HepG2 (cell line): ENCODE data around the gene PRDM10. TPM values are rescaled to one million over a fixed set of nuclear protein-coding genes. Genes with fewer than 3 reads are reported as not detected.

Experiments used
- ATAC-seq: fragments of 200-7000 bp; cut with Tn5 transposase; 3 replicates; pipeline ENCODE4 v1.9.1; 2020; ENCODE audit warnings: mild to moderate bottlenecking, moderate library complexity
- BruUV-seq: library from RNA; stranded (reverse); fragments of 400-500 nt; replicated peaks from 2 replicates; lab custom pipeline; 2021; lab: Mats Ljungman, UMichigan
- CTCF ChIA-PET: fragments of 300-600 bp; formaldehyde crosslinking; extraction: SDS; loops from one replicate; lab custom pipeline; 2021; ENCODE audit warnings: low total read pairs, inconsistent platforms, low intra/inter-chr PET ratio; lab: Yijun Ruan, JAX
- POLR2A ChIA-PET: fragments of 350-600 bp; sonication (Branson Sonifier 250); formaldehyde crosslinking; loops from one replicate; lab custom pipeline; 2020; ENCODE audit warnings: antibody characterized with exemption, inconsistent platforms; lab: Yijun Ruan, JAX
- DNase-seq: peaks from one replicate; pipeline ENCODE4 v3.0.0-alpha.2; 2015; ENCODE audit warnings: low spot score
- FAIRE-seq: peaks from 3 replicates; lab custom pipeline; 2011; peaks lifted over from hg19 to GRCh38; lab: Jason Lieb, UNC
- H2AFZ ChIP-seq: one replicate; pipeline ENCODE4 v1.6.1; 2011; ENCODE audit warnings: low read length, inconsistent platforms
- H3K27ac ChIP-seq: fragments of 300-600 bp; 3 replicates; pipeline ENCODE4 v1.8.0; 2011; ENCODE audit warnings: mixed run types, mild to moderate bottlenecking, mixed read lengths, low read length, inconsistent platforms; ENCODE audit not compliant: insufficient read depth; ENCODE audit errors: extremely low read length
- H3K27me3 ChIP-seq, 2 experiments: fragments of 200-600 bp in 1 of 2; 2 replicates in 1 of 2; 3 replicates in 1 of 2; pipeline versions ENCODE4 v1.6.0 to v1.8.0; 2011; ENCODE audit warnings: low read length in 2 of 2, mild to moderate bottlenecking in 2 of 2, moderate library complexity in 2 of 2, inconsistent platforms in 1 of 2; ENCODE audit not compliant: insufficient read depth in 2 of 2, control insufficient read depth in 1 of 2
- H3K36me3 ChIP-seq, 2 experiments: fragments of 200-600 bp in 1 of 2; replicated peaks in 1 of 2; 2 replicates in 1 of 2; 3 replicates in 1 of 2; pipeline versions ENCODE4 v1.5.1 to v1.8.0; 2011; ENCODE audit warnings: low read length in 2 of 2, inconsistent platforms in 1 of 2; ENCODE audit not compliant: insufficient read depth in 2 of 2, control insufficient read depth in 1 of 2
- H3K4me1 ChIP-seq: 2 replicates; pipeline ENCODE4 v1.5.1; 2012; ENCODE audit warnings: low read length, inconsistent platforms; ENCODE audit not compliant: insufficient read depth
- H3K4me2 ChIP-seq: 2 replicates; pipeline ENCODE4 v1.6.0; 2011; ENCODE audit warnings: low read depth, low read length, inconsistent platforms
- H3K4me3 ChIP-seq, 3 experiments: fragments of 200-600 bp in 1 of 3; sonication (generic), shearing (Covaris generic) in 1 of 3; replicated peaks in 1 of 3; 2 replicates each; pipeline ENCODE4 v1.5.1; 2011 to 2016; ENCODE audit warnings: low read length in 3 of 3, inconsistent platforms in 2 of 3, low read depth in 2 of 3, mild to moderate bottlenecking in 2 of 3, control low read depth in 1 of 3, mixed read lengths in 1 of 3; ENCODE audit not compliant: insufficient read depth in 1 of 3
- H3K79me2 ChIP-seq: one replicate; pipeline ENCODE4 v1.6.1; 2011; ENCODE audit warnings: low read length, inconsistent platforms; ENCODE audit not compliant: insufficient read depth
- H3K9ac ChIP-seq: 2 replicates; pipeline ENCODE4 v1.6.0; 2011; ENCODE audit warnings: mild to moderate bottlenecking, low read depth, low read length, inconsistent platforms; ENCODE audit not compliant: insufficient read depth
- H3K9me3 ChIP-seq: 2 replicates; pipeline ENCODE4 v1.5.1; 2012; ENCODE audit warnings: mild to moderate bottlenecking, low read length
- H4K20me1 ChIP-seq: 2 replicates; pipeline ENCODE4 v1.6.0; 2011; ENCODE audit warnings: inconsistent platforms, mild to moderate bottlenecking, low read length, moderate library complexity; ENCODE audit not compliant: insufficient read depth
- ARNT2 ChIP-seq: sonication (generic); formaldehyde crosslinking; IDR thresholded peaks from 2 replicates; pipeline ENCODE4 v1.8.0; 2022; ENCODE audit warnings: mild to moderate bottlenecking, low read depth, missing genetic modification reagents, moderate library complexity
- DPF2 ChIP-seq: sonication (generic); formaldehyde crosslinking; IDR thresholded peaks from 2 replicates; pipeline ENCODE4 v1.4.0; 2020; ENCODE audit warnings: mild to moderate bottlenecking, low read depth, missing genetic modification reagents, borderline replicate concordance
- HDAC6 ChIP-seq: fragments of 200-600 bp; sonication (generic); IDR thresholded peaks from 2 replicates; pipeline ENCODE4 v1.7.0; 2017; ENCODE audit warnings: mild to moderate bottlenecking, antibody characterized with exemption, low read length, low read depth
- HNRNPLL ChIP-seq: fragments of 200-400 bp; formaldehyde crosslinking; IDR thresholded peaks from 2 replicates; pipeline ENCODE4 v1.6.1; 2017; ENCODE audit warnings: mild to moderate bottlenecking, low read depth, low read length; ENCODE audit not compliant: poor library complexity, severe bottlenecking
- HOXA9 ChIP-seq: sonication (generic); formaldehyde crosslinking; IDR thresholded peaks from 2 replicates; pipeline ENCODE4 v1.8.1; 2022; ENCODE audit warnings: missing genetic modification reagents, mild to moderate bottlenecking, moderate library complexity, borderline replicate concordance
- MAFG ChIP-seq: sonication (generic); formaldehyde crosslinking; IDR thresholded peaks from 2 replicates; pipeline ENCODE4 v1.5.1; 2020; ENCODE audit warnings: mild to moderate bottlenecking, missing genetic modification reagents
- MYNN ChIP-seq: sonication (generic); formaldehyde crosslinking; IDR thresholded peaks from 2 replicates; pipeline ENCODE4 v1.4.0; 2020; ENCODE audit warnings: mild to moderate bottlenecking, low read depth, missing genetic modification reagents
- NR2F1 ChIP-seq, 2 experiments: fragments of 450-650 bp in 1 of 2; formaldehyde crosslinking in 1 of 2; IDR thresholded peaks; 2 replicates each; pipeline versions ENCODE4 v1.5.0 to v1.6.1; 2016 to 2020; ENCODE audit warnings: mild to moderate bottlenecking in 1 of 2, missing compliant biosample characterization in 1 of 2, missing genetic modification reagents in 1 of 2, moderate library complexity in 1 of 2
- PRPF4 ChIP-seq: fragments of 200-400 bp; formaldehyde crosslinking; IDR thresholded peaks from 2 replicates; pipeline ENCODE4 v1.6.1; 2016; ENCODE audit warnings: low read length, low read depth; ENCODE audit not compliant: poor library complexity, severe bottlenecking
- RFX1 ChIP-seq: fragments of 450-650 bp; IDR thresholded peaks from 2 replicates; pipeline ENCODE4 v1.6.1; 2017
- SRF ChIP-seq: IDR thresholded peaks from 2 replicates; pipeline ENCODE4 v1.6.1; 2011; ENCODE audit warnings: mild to moderate bottlenecking, low read depth, low read length, moderate library complexity
- SRY ChIP-seq: sonication (generic); formaldehyde crosslinking; IDR thresholded peaks from 2 replicates; pipeline ENCODE4 v1.8.0; 2022; ENCODE audit warnings: mild to moderate bottlenecking, missing genetic modification reagents
- SUZ12 ChIP-seq: fragments of 150-350 bp; IDR thresholded peaks from 2 replicates; pipeline ENCODE4 v1.6.1; 2014; ENCODE audit warnings: low read depth, low read length
- ZBTB21 ChIP-seq: sonication (generic); formaldehyde crosslinking; IDR thresholded peaks from 2 replicates; pipeline ENCODE4 v1.4.0; 2020; ENCODE audit warnings: missing genetic modification reagents
- ZNF790 ChIP-seq: sonication (generic); formaldehyde crosslinking; IDR thresholded peaks from 2 replicates; pipeline ENCODE4 v1.8.0; 2022; ENCODE audit warnings: missing genetic modification reagents, mild to moderate bottlenecking, borderline replicate concordance
- ZSCAN12 ChIP-seq: sonication (generic); formaldehyde crosslinking; IDR thresholded peaks from 2 replicates; pipeline ENCODE4 v1.9.0; 2021; ENCODE audit warnings: mild to moderate bottlenecking, missing genetic modification reagents
- WGBS: methylation state at CpG from one replicate; pipeline ENCODE4 v1.1.6; 2017; ENCODE audit warnings: low lambda C conversion rate; 5-methylcytosine and 5-hydroxymethylcytosine counted together
- in situ Hi-C: cut with HindIII; loops from 2 replicates; pipeline ENCODE4 v1.10.0; 2017; ENCODE audit warnings: low pct_unique_long_range_greater_than_20kb; ENCODE audit not compliant: extremely low pct_ligation_motif_present
- intact Hi-C: fragments of 100-400 bp; cut with micrococcal nuclease; formaldehyde crosslinking; loops from one replicate; pipeline ENCODE4 v1.10.0; 2022; ENCODE audit not compliant: unreplicated experiment
- polyA plus RNA-seq, 8 experiments: library from polyadenylated mRNA; depleted of rRNA in 3 of 8; stranded (reverse) in 7 of 8; unstranded in 1 of 8; fragments of >200 nt; fragmentation: Illumina TruSeq in 4 of 8; extraction: Trizol in 4 of 8; gene quantifications; 2 replicates each; pipeline versions ENCODE4 v1.2.1 to v1.2.3, GENCODE V29; 2011 to 2016; ENCODE audit warnings: low read depth in 4 of 8, missing spikeins in 1 of 8, mixed read lengths in 1 of 8; ENCODE audit not compliant: insufficient read depth in 1 of 8
- total RNA-seq, 5 experiments: library from RNA; depleted of rRNA; stranded (reverse); fragments of >200 nt; fragmentation: Illumina TruSeq; extraction: Trizol; gene quantifications; 2 replicates each; pipeline ENCODE4 v1.2.3, GENCODE V29; 2016; ENCODE audit warnings: low read depth in 1 of 5
- TF ChIP-seq, protein P1 (sequence below): IDR thresholded peaks from 2 replicates; pipeline ENCODE4 v1.4.0; 2020; ENCODE audit warnings: mild to moderate bottlenecking, missing genetic modification reagents
- TF ChIP-seq, protein P2 (sequence below): IDR thresholded peaks from 2 replicates; pipeline ENCODE4 v1.6.1; 2016; ENCODE audit warnings: low read depth

PRDM10 gene
- total and polyA plus RNA-seq, 2 of the 13 experiments (the other 11 are each of a cell fraction or from before 2014, with no cell fraction given) = 5.7 to 5.8 TPM

DNA sequence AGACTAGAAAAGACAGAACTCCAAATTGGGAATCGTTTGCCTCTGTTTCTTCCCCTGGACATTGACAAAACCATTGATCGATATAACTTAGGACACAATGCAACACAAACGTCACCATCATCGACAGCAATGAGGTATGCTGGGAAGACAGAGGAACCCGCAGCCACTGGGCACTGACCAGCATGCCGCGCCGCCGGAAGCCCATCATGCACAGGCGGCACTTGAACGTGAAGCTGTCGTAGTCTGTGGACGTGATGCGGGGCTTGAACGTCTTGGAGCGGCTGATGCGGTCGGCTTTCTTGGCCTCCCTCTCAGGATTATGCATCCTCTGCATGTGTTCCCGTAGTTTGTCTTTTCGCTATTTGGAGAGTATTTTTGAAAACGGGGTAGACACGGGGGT, 84.3 kb downstream of the PRDM10 start:
- Histone ChIP-seq H3K4me3 (no peak overlapping the region), H3K27me3 (no peaks in the 10 kb centered on the region), H3K36me3 (peaks cover 11 to 40% of the 10 kb centered on the region in 2 experiments), H3K9ac (no peak overlapping the region), H3K27ac (no peak overlapping the region), H3K9me3 (no peaks in the 10 kb centered on the region), H2AFZ (no peak overlapping the region), H4K20me1 (no peaks in the 10 kb centered on the region), H3K4me2 (no peak overlapping the region), H3K79me2 (no peaks in the 10 kb centered on the region), H3K4me1 (no peaks in the 10 kb centered on the region)
- no peak for FAIRE-seq
- in situ Hi-C loops = no loop called here
- ChIA-PET CTCF (no interaction called here), POLR2A (no interaction called here)
- 94% methylated on average over 21 of the region's 22 CpGs for WGBS
- DNase-seq = no peak
- no peak for ATAC-seq
- intact Hi-C loops = no loop called here
- no TSS peak for BruUV-seq
- TF ChIP-seq HOXA9 (CRISPR knock-in tag) (no peak), MYNN (CRISPR knock-in tag) (no peak), ZNF790 (CRISPR knock-in tag) (no peak), ZSCAN12 (no peak), HNRNPLL (no peak), SRY (CRISPR knock-in tag) (no peak), PRPF4 (no peak), RFX1 (no peak), MAFG (CRISPR knock-in tag) (no peak), SRF (no peak), ARNT2 (no peak), ZBTB21 (no peak), NR2F1 (CRISPR knock-in tag; IDR thresholded peaks at IDR 0.05) (no peak), HDAC6 (no peak), DPF2 (CRISPR knock-in tag) (no peak), SUZ12 (no peak)
- TF ChIP-seq, protein P1, sequence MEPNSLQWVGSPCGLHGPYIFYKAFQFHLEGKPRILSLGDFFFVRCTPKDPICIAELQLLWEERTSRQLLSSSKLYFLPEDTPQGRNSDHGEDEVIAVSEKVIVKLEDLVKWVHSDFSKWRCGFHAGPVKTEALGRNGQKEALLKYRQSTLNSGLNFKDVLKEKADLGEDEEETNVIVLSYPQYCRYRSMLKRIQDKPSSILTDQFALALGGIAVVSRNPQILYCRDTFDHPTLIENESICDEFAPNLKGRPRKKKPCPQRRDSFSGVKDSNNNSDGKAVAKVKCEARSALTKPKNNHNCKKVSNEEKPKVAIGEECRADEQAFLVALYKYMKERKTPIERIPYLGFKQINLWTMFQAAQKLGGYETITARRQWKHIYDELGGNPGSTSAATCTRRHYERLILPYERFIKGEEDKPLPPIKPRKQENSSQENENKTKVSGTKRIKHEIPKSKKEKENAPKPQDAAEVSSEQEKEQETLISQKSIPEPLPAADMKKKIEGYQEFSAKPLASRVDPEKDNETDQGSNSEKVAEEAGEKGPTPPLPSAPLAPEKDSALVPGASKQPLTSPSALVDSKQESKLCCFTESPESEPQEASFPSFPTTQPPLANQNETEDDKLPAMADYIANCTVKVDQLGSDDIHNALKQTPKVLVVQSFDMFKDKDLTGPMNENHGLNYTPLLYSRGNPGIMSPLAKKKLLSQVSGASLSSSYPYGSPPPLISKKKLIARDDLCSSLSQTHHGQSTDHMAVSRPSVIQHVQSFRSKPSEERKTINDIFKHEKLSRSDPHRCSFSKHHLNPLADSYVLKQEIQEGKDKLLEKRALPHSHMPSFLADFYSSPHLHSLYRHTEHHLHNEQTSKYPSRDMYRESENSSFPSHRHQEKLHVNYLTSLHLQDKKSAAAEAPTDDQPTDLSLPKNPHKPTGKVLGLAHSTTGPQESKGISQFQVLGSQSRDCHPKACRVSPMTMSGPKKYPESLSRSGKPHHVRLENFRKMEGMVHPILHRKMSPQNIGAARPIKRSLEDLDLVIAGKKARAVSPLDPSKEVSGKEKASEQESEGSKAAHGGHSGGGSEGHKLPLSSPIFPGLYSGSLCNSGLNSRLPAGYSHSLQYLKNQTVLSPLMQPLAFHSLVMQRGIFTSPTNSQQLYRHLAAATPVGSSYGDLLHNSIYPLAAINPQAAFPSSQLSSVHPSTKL = no peak
- TF ChIP-seq, protein P2, sequence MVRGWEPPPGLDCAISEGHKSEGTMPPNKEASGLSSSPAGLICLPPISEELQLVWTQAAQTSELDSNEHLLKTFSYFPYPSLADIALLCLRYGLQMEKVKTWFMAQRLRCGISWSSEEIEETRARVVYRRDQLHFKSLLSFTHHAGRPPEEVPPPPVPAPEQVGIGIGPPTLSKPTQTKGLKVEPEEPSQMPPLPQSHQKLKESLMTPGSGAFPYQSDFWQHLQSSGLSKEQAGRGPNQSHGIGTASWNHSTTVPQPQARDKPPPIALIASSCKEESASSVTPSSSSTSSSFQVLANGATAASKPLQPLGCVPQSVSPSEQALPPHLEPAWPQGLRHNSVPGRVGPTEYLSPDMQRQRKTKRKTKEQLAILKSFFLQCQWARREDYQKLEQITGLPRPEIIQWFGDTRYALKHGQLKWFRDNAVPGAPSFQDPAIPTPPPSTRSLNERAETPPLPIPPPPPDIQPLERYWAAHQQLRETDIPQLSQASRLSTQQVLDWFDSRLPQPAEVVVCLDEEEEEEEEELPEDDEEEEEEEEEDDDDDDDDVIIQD (CRISPR knock-in tag) = no peak
- TF ChIP-seq, all 625 proteins: peak for 0
